NK-92 treated with Interleukin-12 subunit alpha and Interleukin-12 subunit beta, amount 100 ng/mL, for 24 hours (cell line): Measurements from ENCODE around the gene BRIX1.
A peak's percentile ranks its signal among the peaks of the same experiment; 100 is the strongest.
"Not testable (repeated sequence)": the region's sequence is repeated elsewhere in the genome, so short reads cannot be mapped to it uniquely, and the experiment has no call there.

Source experiments
- DNase-seq: peaks from one replicate; lab custom pipeline; 2025; lab: John Stamatoyannopoulos, UW

Gene BRIX1

DNA sequence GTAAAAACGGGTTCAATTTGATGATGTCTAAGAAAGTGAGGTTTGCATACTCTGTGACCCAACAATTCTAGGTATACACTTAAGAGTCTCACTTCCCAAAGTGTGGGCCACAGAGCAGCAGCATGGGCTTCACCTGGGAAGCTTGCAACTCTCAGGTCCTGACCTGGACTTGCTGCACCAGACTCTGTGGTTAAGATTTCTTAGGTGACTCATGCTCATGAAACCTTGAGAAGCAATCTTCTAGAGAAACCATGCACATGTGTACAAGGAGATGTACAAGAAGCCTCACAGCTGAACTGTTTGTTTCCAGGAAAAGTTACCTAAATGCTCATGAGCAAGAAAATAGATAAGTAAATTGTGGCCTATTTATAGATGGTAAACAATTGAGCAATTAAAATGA lies 43.8 kb downstream of the BRIX1 start:
- peak; percentile 58 for DNase-seq

- no peak for DNase-seq
These were observed 52.0 kb downstream of the BRIX1 start for GRCh38 chr5:34967540-34967939.

DNA sequence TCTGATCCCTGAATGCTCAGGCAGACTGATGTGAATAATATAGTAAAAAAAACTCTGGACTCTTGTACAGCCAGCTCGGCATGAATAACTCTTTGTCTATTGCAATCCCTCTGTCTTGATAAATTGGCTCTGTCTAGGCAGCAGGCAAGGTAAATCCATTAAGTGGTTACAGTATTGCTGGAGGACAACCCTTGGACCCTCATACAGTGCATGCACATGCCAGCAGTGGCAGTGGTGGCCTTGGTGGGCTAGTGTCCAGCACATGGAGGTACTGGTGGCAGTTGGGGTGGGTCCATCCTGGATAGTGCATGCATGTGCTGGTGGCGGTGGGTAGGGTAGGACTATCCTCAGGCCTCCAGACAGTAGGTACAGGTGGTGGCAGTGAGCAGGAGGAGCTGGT lies 52.7 kb downstream of the BRIX1 start:
- no peak for DNase-seq

- DNase-seq = no peak
These were observed 55.0 kb downstream of the BRIX1 start for GRCh38 chr5:34970552-34970951.

DNA sequence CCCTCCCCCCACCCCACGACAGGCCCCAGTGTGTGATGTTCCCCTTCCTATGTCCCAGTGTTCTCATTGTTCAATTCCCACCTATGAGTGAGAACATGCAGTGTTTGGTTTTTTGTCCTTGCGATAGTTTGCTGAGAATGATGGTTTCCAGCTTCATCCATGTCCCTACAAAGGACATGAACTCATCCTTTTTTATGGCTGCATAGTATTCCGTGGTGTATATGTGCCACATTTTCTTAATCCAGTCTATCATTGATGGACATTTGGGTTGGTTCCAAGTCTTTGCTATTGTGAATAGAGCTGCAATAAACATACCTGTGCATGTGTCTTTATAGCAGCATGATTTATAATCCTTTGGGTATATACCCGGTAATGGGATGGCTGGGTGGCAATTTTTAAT lies 56.1 kb downstream of the BRIX1 start:
- DNase-seq = not testable (repeated sequence)
